Superior temporal gyrus (tissue), 1 donor: Measurements from ENCODE around the gene CABP1.

Experiments
- DNase-seq: peaks from one replicate; pipeline ENCODE4 v3.0.0-alpha.2; 2016; ENCODE audit errors: extremely low spot score

Gene CABP1

DNA sequence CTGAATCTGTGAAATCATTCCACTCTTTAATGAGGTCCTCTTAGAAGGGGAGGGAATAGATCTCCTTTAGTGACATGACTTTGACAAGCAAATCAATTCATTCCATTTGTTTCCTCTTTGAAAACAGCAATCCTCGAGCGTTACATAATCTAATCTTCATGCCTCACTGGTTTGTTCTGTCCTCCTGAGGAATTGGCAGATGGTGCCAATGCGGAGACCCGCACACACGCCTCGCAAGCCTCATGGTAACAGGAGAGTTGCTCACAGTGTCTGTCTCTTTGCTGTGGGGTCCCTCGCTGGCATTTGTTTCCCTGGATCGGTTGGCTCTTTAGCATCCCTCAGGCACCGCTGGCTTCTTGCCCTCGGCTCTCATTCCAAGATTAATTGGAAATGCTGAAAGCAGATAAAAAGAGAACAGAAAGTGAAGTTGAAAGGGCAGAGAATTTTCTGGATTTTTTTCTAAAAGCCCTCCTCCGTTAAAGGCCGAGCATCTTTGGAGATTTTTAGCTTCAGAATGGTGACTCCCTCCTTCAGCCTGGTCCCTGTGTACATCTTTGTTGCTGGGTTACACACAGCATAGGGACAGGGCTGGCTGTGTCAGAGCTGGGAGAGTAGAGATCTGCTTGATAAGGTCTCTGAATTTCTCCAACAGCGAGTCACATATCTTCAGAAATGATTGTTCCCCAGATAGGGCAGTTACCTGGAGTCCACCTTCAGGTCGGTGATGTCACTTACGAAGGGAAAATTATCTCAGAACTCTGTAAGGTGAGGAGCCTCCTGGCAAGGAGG, 10.1 kb upstream of the CABP1 start:
- no peak for DNase-seq

DNA sequence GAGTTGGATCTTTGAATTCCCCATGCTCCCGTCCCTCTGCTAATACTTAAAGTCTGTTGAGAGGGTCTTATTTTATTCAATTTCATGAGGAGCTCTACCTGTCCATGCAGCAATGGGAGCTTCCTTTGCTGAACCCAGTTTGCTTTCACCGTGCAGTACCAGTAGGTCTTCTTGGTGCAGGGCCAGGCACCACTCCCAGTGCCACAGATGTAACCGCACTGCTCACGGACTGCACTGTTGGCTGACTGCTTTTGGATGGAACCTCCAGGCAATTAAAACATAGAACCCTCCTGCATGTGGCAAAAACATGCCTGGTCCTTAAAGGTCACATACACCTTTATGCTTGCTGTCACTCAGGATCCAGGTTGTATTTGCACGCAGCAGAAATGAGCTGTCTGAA, 9.3 kb upstream of the CABP1 start:
- DNase-seq, result no peak

DNA sequence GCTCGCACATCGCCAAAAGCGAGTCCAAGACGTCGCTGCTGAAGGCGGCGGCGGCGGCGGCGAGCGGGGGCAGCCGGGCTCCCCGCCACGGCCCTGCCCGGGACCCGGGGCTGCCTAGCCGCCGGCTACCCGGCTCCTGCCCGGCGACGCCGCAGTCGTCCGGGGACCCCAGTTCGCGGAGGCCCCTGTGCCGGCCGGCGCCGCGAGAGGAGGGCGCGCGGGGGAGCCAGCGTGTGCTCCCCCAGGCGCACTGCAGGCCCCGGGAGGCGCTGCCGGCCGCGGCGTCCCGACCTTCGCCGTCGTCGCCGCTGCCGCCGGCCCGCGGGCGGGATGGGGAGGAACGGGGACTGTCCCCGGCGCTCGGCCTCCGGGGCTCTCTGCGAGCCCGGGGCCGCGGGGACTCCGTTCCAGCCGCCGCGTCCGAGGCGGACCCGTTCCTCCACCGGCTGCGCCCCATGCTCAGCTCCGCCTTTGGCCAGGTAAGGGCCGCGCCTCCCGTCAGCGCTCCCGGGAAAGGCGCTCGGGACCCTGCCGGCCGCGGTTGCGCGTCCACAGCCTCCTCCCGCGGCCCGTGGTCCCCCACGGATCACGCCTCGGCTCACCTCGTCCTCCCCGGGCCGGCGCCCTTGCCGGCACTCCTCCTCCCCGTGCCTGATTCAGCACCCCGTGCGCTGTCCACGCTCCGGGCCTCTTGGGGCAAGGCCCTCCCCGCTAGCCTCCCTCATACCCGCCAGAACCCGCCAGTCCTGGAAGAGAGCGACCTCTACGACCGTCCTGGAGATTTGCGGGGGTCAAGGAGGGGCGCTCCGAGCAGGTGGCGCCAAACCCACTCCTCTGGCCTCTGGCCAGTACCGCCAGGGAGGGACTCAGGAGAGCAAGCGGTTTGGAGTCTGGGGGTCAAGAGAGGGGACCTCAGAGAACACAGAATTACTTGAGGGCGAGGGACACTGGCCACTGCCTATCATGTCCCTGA, 721 bp downstream of the CABP1 start:
- no peak for DNase-seq

DNA sequence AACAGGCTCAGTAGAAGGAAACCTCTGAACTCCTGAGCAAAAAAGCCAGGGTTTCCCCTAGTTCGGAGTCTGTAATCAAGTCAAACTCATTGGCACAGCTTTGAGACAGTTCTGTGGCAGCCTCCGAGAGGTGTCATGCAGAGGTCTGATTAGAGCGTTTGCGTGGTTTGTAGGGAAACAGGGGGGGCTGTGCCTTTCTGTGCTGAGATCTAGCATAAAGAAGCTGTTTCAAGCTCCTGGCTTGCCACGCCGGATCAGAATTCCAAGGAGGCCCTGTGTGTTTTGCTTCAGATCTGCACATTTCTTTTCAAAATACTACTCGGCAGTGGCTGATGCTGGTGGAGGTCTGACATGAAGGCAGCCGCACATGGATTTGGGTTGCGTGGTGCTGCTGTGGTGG, 1.7 kb downstream of the CABP1 start:
- no peak for DNase-seq

DNA sequence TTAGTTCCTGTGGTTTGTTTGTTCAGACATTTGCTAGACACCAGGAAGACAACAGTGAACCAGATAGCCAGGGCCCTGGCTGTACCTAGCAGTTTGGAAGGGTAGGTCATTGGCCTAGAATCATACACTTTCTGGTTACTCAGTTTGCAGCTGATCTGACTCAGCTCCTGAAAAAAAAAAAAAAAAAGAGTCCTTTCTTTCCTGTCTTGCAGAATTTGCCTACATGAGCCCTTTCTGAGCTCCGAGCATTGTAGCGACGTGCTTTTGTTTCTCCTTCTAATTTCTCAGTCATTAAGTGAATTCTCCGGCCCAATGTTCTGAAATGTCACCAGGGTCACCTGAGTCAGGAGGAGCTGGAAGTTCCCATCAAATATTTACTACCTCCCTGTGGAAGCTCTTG, 2.4 kb downstream of the CABP1 start:
- no peak for DNase-seq

DNA sequence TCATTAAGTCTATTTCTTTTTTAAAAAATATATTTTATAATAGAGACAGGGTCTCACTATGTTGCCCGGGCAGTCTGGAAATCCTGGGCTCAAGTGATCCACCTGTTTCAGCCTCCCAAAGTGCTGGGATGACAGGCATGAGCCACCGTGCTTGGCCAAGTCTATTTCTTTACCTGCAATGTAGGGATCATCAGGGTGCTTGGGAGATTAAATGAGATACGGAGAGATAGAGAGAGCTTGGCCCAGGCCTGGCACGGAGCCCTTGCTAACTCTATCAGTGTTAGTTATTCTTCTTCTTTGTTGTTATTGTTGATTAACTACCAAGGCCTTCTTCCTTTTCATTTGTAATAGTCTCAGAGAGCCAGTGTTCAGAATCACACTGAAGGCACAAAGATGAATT, 3.1 kb downstream of the CABP1 start:
- no peak for DNase-seq

DNA sequence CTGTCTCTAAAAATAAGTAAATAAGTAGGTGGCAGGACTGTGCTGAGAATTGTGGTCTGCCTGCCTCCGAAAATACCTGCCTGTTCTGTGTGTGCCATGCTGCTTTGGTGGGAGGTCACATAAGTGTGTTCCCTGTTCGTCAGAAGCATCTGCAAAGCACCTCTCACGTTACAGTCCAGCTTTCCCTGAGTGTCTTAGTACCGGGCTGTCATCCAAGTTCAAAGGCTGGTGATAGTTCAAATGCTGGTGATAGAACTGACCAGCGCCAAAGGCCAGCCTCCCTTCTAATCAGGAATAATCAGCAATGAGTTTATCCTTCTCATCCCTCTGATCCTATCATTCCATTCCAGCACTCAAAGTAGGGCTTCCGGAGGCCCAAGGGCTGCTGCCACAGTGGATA, 5.6 kb downstream of the CABP1 start:
- DNase-seq, result no peak

DNA sequence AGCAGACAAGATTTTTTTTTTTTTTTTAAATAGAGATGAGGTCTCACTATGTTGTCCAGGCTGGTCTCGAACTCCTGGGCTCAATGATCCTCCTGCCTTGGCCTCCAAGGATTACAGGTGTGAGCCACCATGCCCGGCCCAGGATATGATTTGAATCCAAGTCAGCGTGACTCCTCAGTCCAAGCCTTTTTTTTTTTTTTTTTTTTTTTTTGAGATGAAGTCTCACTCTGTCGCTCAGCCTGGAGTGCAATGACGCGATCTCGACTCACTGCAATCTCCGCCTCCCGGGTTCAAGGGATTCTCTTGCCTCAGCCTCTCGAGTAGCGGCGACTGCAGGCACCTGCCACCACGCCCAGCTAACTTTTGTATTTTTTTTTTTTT, 6.9 kb downstream of the CABP1 start:
- no peak for DNase-seq

DNA sequence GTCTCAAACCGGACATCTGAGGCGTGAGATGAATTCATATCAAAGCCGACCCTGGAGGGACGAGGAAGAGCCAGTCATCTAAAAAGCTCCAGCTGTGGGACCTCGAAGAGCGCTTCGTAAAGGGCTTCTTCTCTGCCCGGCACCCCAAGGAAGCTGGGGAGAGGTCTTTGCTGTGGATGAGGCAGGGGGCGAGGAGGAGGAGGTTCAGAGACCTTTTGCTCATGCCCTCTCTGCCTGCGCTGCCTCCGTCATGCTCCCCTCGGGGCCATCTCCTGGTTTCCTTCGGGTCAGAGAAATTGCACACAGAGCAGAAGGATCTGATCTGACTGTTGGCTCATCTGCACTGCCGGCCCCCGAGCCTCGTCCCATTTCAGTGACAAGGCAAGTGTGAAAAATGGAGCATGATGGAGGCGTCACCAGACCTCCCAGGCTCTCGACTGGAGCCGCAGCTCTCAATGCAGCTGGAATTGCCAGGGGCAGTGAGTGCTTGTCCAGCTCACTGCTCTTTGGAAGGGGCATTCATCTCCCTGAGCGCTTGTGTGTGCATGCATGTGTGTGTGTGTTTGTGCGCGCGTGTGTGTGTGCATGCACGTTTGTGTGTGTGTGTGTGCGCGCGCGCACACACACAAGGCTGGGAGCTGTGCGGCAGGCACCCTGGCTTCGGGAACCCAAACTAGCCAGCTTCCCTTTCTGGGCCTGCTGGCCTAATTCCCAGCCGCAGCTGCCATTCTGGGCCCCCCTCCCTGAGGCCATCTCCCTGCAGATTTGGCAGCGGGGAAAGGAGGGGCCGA, 9.2 kb downstream of the CABP1 start:
- DNase-seq, result no peak

DNA sequence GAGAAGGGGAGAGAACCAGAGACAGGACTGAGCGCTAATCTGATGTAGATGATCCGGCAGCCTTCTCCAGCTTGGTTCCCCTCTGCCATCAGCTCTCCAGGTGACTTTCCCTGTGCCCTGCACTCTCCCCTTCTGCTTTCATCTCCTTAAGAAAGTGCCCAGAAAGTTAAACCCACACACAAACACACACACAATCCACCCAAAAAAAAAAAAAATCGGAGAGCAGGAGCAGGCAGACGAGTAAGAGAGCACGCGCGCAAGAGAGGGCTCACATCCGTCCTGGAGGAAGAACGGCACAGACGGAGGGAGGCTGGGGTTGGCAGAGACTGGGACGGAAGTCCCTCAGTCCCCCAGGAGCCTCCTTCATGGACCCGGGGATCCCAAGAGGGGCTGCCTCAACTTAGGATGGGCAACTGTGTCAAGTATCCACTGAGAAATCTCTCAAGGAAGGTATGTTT, 9.8 kb downstream of the CABP1 start:
- no peak for DNase-seq

DNA sequence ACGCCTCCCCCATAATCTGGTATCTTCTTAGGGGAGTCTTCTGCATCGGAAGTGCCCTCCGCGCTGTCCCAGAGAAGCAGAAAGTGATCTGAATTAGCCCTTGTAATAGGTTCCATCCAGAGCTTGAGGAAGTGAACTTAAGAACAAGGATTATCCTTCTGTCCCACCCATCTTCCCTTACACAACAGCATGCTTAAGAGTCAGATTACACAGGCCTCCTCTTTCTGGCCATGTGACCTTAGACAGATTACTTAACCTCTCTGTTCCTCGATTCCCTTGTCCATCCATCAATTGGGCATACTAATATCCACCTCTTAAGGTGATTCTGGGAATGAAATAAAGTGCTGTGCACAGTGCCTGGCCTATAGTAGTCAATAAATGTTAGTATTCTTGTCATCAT, 11.4 kb downstream of the CABP1 start:
- DNase-seq, result no peak

DNA sequence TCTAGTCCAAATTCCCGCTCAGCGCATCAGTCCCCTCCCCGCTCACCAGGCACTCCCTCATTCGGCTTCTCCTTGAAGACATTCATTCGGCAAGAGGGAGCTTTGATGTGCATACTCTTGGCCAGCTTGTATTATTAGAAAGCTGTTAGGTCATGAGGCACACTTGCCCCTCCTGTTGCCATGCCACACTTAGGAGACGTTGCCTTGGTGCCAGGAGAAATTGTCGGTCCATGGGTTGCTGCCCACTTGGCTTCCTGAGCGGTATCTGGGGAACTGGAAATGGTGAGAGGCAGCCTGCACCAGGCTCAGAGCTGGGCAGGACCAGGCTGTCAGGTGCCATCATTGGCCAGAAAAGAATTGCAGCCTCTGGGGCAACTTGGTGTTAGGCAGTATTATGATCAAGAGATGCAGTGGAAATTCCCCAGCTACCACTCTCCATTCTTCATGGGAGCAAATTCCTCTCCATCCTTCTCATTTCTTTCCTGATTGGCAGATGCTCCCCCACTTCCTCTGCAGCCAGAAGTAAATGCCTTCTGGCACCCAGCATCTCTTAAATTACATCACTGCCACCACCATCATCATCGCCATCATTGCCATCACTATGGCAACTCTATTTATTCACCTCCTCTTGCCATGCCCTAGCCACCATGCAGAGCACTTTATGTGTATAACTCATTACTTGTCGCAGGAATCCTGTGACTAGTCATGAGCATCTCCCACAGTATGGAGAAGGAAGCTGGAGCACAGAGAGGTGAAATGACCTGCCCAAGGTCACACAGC, 12.4 kb downstream of the CABP1 start:
- no peak for DNase-seq

DNA sequence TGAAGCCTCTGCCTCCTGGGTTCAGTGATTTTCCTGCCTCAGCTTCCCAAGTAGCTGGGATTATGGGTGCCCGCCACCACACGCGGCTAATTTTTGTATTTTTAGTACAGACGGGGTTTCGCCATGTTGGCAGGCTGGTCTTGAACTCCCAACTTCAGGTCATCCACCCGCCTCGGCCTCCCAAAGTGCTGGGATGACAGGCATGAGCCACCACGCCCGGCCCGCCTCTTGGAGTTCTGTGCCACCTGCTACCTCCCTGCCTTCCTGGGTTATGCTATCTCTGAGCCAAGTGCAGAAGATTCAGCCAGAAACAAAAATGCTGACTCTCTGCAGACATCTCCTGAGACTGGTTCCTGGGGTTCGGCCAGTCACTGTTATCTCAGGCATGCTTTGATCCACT, 13.2 kb downstream of the CABP1 start:
- DNase-seq, result no peak

DNA sequence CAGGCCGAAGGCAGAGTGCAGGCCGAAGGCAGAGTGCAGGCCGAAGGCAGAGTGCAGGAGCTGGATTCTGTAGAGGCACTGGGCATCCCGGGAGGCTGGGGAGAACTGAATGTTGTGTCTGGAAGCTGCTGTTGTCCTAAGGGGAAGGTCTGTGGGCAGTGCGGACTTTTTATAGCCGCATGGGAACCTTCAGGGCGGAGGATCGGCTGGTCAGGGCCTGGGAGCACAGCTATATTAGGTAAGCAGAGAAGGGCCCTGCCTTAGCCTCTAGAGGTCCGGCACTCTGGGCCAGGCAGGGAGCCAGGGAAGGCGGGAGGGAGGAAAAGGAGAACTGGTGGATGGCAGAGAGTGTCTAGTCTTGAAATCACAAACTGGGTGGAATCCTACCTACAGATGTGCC, 14.2 kb downstream of the CABP1 start:
- DNase-seq, result no peak

DNA sequence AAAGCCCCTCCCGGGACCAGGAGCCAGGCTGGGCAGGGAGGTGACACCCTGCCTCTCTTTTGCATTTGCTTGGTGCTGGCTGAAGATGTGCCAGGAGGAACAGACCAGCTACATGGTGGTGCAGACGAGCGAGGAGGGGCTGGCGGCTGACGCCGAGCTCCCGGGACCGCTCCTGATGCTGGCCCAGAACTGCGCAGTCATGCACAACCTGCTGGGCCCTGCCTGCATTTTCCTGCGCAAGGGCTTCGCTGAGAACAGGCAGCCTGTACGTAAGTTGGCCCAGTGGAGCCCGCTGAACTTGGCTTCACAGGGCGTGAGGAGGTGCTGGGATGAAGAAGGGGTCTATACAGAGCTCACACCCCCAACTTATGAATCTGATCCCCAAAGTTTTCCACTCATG, 15.6 kb downstream of the CABP1 start:
- no peak for DNase-seq

DNA sequence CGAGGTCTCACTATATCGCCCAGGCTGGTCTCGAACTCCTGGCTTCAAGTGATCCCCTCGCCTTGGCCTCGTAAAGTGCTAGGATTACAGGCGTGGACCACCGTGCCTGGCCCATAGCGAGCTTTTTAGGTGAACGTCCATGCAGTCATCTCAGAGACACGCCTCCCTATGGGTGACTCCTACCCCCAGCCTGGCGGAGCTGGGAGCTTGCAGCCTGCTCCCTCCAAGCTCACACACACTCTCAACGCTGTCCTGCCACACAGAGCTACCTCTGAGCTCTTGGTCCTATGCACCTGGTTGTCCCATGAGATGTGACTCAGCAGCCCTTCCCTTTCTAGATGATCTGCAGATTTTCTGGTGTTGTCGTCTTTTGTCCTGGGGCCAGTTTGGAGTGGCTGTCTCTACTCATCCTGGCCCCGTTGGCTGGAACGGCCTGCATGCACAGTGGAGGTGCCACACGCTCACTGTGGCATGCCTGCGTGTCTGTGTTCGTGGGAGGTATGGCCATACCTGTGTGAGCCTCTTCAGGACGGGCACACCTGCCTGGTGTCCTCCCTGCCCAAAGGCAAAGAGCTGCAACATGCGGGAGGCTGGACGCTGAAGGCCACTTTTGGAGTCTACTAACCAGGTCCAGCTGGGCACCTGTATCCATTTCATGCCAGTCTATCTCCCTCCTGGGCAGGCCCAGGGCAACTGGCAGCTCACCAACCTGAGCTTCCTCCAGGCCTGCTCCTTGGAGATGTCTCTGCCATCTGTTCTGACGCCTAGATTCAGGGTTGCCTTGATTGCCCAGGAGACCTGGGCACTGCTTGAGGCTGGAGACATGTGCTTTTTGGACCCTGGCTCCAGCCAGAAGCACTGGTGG, 18.1 kb downstream of the CABP1 start:
- no peak for DNase-seq

DNA sequence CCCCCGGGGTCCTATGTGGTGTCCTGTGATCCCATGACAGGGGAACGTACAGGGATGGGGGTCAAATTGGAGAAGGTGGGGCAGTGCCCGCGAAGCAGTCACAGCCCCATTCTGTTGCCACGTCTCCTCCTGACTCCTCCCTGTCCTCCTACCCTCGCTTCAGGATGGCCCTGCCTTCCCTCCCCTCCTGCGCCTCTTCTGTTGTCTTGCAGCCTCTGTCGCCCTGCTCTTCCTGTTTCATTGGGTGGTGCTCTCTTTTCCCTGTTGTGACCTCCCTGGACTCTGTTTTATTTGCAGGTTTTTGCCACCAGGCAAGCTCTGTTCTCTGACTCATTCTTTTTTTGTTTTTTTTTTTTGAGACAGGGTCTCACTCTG, 18.7 kb downstream of the CABP1 start:
- DNase-seq, result no peak

DNA sequence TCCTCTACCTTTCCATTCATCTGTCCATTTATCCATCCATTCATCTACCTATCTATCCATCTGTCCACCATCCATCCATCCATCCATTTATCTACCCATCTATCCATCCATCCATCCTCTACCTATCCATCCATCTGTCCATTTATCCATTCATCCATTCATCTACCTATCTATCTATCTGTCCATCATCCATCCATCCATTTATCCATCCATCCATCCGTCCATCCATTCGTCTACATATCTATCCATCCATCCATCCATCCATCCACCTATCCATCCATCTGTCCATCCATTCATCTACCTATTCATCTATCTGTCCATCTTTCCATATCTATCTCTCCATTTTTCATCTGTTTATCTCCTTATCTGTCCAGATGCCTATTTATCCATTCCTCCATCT, 21.0 kb downstream of the CABP1 start:
- no peak for DNase-seq

DNA sequence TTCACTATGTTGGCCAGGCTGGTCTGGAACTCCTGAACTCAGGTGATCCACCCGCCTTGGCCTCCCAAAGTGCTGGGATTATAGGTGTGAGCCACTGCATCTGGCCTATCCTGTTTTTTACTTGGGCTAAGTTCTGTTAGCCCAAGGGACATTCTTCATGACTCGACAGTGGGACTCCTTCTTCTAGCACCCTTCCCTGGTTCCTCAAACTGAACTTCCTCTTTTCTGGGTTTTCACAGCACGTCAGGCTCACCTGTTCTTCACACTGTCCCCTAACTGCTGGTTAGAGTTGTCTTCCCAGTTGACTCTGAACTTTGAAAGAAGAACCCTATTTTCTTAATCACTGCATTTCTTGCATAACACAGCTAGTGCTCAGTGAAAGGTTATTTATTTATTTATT, 22.5 kb downstream of the CABP1 start:
- DNase-seq, result no peak

DNA sequence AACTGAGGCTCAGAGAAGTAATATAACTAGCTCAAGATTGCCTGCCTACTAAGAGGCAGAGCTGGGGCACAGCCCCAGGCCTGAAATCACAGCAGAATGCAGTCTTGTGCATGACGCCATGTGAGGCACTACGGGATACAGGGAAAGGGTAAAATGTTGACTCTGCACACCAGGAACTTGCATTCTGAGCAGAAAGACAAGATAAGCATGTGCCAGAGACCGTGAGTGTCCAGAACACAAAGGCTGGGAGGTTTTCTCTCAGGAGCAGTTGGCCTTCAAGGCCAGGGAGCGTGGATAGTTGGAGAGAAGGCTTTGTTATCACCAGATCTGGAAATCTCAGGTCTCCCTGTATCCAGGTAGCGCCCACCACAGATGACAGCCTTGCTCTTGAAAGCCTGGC, 23.3 kb downstream of the CABP1 start:
- DNase-seq, result no peak
